Prostate gland (tissue), 2 donors: Measurements from ENCODE around the gene AGBL4. TPM values are rescaled to one million over a fixed set of nuclear protein-coding genes. Genes with fewer than 3 reads are reported as not detected.
A peak's percentile ranks its signal among the peaks of the same experiment; 100 is the strongest.

Experiments used
- DNase-seq: peaks from one replicate; pipeline ENCODE4 v3.0.0-alpha.2; 2019; ENCODE audit warnings: low spot score
- H3K27ac ChIP-seq, 2 donors: fragments of 200-600 bp; sonication (generic); 2 replicates each; pipeline ENCODE4 v1.5.1; 2017 to 2019
- H3K27me3 ChIP-seq: fragments of 200-600 bp; sonication (generic); replicated peaks from 2 replicates; pipeline ENCODE4 v1.5.1; 2019; ENCODE audit not compliant: insufficient read depth
- H3K36me3 ChIP-seq, 2 donors: fragments of 200-600 bp; sonication (generic); 1 replicate in 1 of 2; 2 replicates in 1 of 2; pipeline versions ENCODE4 v1.5.1 to v1.8.1; 2017 to 2019
- H3K4me1 ChIP-seq: fragments of 200-600 bp; sonication (generic); replicated peaks from 2 replicates; pipeline ENCODE4 v1.5.1; 2019
- H3K4me3 ChIP-seq, 2 donors: fragments of 200-600 bp; sonication (generic); 2 replicates each; pipeline ENCODE4 v1.5.1; 2017 to 2019
- H3K9me3 ChIP-seq: fragments of 200-600 bp; sonication (generic); 2 replicates; pipeline ENCODE4 v1.5.1; 2017
- POLR2A ChIP-seq: fragments of 450-650 bp; IDR thresholded peaks from one replicate; pipeline ENCODE4 v1.6.1; 2016; ENCODE audit warnings: antibody characterized with exemption, mild to moderate bottlenecking
- POLR2AphosphoS5 ChIP-seq: sonication (generic); formaldehyde crosslinking; IDR thresholded peaks from one replicate; pipeline ENCODE4 v1.6.1; 2017; ENCODE audit warnings: antibody characterized with exemption
- WGBS: methylation state at CpG from one replicate; pipeline ENCODE4 v1.1.5; 2018; 5-methylcytosine and 5-hydroxymethylcytosine counted together
- intact Hi-C: fragments of 100-400 bp; cut with DNase I; formaldehyde crosslinking; loops from one replicate; pipeline ENCODE4 v1.14.2; 2022
- total RNA-seq, 2 donors: library from RNA; depleted of rRNA; stranded (reverse); fragments of >200 nt; gene quantifications; one replicate each; pipeline ENCODE4 v1.1.0, GENCODE V29; 2016
- TF ChIP-seq, protein P1 (sequence below), 4 experiments: fragments of 200-600 bp in 2 of 4; fragments of 450-650 bp in 2 of 4; sonication (generic) in 2 of 4; IDR thresholded peaks; 1 replicate in 3 of 4; 2 replicates in 1 of 4; pipeline ENCODE4 v1.5.1; 2016 to 2019; ENCODE audit warnings: antibody characterized with exemption in 4 of 4, mild to moderate bottlenecking in 2 of 4, moderate library complexity in 2 of 4

Gene AGBL4
- total RNA-seq, 2 donors from 2014 or later = 0.82 to 2.7 TPM

DNA sequence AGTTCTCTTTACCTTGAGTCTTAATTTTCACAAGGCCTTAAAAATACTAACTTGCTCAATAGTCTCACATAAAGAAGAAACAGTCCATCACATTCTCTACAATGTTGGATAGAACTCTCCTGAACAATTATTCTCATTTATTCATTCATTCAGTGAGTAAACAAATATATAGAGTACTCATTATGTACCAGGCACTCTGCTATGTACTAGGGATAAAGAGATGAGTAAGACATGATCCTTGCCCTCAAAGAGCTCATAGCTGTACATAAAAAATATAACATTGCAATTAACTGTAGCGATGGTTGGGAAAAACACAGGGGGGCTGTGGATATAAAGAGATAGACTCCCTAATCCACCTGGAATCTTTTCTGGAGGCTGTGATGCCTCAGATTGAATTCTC lies 660.1 kb downstream of the AGBL4 start:
- H3K9me3 ChIP-seq = no peaks in the 10 kb centered on the region
- H3K4me3 ChIP-seq = no peak overlapping the region
- no peak overlapping the region for H3K27ac ChIP-seq
- TF ChIP-seq POLR2A = no peak
- TF ChIP-seq POLR2AphosphoS5 = no peak
- TF ChIP-seq, protein P1, sequence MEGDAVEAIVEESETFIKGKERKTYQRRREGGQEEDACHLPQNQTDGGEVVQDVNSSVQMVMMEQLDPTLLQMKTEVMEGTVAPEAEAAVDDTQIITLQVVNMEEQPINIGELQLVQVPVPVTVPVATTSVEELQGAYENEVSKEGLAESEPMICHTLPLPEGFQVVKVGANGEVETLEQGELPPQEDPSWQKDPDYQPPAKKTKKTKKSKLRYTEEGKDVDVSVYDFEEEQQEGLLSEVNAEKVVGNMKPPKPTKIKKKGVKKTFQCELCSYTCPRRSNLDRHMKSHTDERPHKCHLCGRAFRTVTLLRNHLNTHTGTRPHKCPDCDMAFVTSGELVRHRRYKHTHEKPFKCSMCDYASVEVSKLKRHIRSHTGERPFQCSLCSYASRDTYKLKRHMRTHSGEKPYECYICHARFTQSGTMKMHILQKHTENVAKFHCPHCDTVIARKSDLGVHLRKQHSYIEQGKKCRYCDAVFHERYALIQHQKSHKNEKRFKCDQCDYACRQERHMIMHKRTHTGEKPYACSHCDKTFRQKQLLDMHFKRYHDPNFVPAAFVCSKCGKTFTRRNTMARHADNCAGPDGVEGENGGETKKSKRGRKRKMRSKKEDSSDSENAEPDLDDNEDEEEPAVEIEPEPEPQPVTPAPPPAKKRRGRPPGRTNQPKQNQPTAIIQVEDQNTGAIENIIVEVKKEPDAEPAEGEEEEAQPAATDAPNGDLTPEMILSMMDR (IDR thresholded peaks at IDR 0.05) = no peak
- WGBS = 0% methylated on average over 1 of the region's 1 CpG
- H3K4me1 ChIP-seq = no peaks in the 10 kb centered on the region
- intact Hi-C loops = no loop called here
- no peaks in the 10 kb centered on the region for H3K36me3 ChIP-seq
- H3K27me3 ChIP-seq = no peaks in the 10 kb centered on the region
- no peak for DNase-seq

DNA sequence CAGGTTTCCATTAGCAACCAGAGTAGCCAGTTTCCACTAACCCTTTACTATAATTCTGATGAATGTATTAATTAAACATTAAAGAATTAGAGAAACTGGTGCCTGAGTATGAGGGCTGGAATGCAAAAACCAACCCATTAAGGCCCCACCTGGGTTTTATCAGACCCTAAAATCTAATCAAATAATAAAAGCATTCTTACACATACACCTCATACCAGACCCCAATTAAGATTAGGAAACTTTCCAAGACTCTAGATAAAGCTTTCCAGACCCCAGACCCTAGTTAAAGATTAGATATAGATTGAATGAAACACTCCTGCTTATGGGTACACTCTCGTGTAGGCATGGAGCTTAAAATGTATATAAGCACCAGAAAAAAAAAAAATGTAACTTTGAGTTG lies 665.7 kb downstream of the AGBL4 start:
- intact Hi-C loops = no loop called here

DNA sequence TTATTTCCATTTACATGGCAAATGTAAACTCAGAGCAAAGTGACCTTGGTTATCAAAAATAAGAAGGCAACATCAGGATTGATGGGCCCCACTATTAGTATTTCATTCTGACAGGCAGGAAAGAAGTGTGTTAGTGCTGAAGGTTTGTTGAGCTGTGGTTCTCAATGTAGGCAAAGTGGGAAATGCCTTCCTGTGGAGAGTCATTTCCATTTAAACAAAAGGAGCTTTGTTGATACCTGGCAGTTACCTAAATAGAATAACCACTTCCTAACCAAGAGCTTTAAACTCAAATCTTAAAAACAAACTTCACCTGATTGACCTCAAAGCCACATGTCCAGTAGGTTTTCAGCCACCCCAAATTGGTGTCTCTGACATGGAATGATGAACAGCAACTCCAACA lies 667.2 kb downstream of the AGBL4 start:
- intact Hi-C loops = no loop called here
- Histone ChIP-seq H3K27me3 (no peaks in the 10 kb centered on the region), H3K4me3 (no peak overlapping the region), H3K4me1 (no peaks in the 10 kb centered on the region), H3K9me3 (no peaks in the 10 kb centered on the region), H3K27ac (no peak overlapping the region), H3K36me3 (no peaks in the 10 kb centered on the region)
- DNase-seq = no peak
- no peak for TF ChIP-seq POLR2A
- no peak for TF ChIP-seq POLR2AphosphoS5
- TF ChIP-seq, protein P1 (IDR thresholded peaks at IDR 0.05) = no peak

More for the DNA sequence above, 665.7 kb downstream of the AGBL4 start:
- TF ChIP-seq, protein P1 (IDR thresholded peaks at IDR 0.05) = no peak
- TF ChIP-seq POLR2A (no peak), POLR2AphosphoS5 (no peak)
- Histone ChIP-seq H3K4me3 (no peak overlapping the region), H3K27ac (no peak overlapping the region), H3K27me3 (no peaks in the 10 kb centered on the region), H3K4me1 (no peaks in the 10 kb centered on the region), H3K36me3 (no peaks in the 10 kb centered on the region), H3K9me3 (no peaks in the 10 kb centered on the region)
- DNase-seq = no peak
- WGBS = 52% methylated on average over 1 of the region's 1 CpG

DNA sequence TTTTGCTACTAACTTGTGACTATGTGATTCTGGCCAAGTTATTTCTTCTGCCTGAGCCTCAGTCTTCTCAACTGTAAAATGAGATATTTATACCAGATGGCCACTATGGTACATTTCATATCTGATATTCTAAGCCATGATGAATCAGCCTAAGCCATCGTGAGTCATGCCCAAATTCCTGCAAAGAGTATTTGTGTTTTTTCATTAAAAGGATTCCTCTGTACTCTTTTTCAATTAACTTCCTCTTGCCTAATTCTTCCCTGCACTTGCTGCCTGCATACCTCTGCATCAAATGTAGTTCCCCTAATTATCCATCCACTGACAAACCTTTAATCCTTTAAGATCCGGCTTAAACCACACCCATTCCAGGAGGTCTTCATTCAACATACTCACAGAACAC lies 672.0 kb downstream of the AGBL4 start:
- Histone ChIP-seq H3K4me1 (no peaks in the 10 kb centered on the region), H3K27ac (no peak overlapping the region), H3K9me3 (no peaks in the 10 kb centered on the region), H3K4me3 (no peak overlapping the region), H3K36me3 (no peaks in the 10 kb centered on the region), H3K27me3 (no peaks in the 10 kb centered on the region)
- no peak for TF ChIP-seq POLR2AphosphoS5
- intact Hi-C loops = no loop called here
- 67% methylated on average over 2 of the region's 2 CpGs for WGBS
- no peak for DNase-seq

DNA sequence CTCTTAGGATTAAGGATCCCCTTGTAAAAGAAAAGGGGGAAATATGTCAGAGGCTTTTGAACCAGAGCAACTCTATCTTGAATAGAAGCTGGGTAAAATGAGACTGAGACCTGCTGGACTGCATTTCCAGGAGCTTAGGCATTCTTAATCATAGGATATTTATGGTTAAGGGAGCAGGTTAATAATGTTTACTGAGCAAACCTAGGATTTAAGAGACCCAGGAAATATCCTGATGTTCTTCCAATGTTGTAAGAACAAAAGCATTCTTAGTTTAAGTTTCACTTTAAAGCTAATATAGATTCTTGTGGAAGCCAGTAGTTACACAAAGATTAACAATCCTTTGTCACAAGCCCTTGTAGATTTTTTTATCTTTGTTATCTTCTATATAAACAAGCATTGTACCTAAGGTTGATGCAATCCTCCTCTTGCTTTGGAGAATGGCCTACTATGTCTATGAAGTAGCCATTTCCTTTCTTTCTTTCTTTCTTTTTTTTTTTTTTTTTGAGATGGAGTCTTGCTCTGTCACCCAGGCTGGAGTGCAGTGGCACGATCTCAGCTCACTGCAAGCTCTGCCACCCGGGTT lies 676.9 kb downstream of the AGBL4 start:
- no peak overlapping the region for H3K27ac ChIP-seq
- no peaks in the 10 kb centered on the region for H3K4me1 ChIP-seq
- H3K4me3 ChIP-seq = no peak overlapping the region
- intact Hi-C loops = no loop called here
- H3K9me3 ChIP-seq = no peaks in the 10 kb centered on the region
- H3K27me3 ChIP-seq = no peaks in the 10 kb centered on the region
- TF ChIP-seq POLR2A = no peak
- TF ChIP-seq POLR2AphosphoS5 = peak; percentile 81
- H3K36me3 ChIP-seq = no peaks in the 10 kb centered on the region
- WGBS = 50% methylated on average over 2 of the region's 2 CpGs
- peak; percentile 27 for DNase-seq

DNA sequence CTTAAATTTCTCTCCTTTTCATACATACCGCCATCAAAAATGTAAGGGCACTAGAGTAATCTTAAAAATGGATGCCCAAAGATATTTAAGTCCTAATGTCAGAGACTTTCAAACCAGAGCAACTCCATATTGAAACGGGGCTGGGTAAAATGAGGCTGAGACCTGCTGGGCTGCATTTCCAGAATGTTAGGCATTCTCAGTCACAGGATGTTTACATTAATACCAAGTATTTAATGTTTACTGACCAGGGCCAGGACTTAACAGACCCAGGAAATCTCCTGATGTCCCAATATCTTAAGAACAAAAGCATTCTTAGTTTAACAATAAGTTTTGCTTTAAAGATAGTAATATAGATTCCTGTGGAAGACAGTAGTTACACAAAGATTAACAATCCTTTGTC lies 683.2 kb downstream of the AGBL4 start:
- TF ChIP-seq POLR2AphosphoS5 = no peak
- TF ChIP-seq, protein P1 (IDR thresholded peaks at IDR 0.05) = no peak
- no peak for TF ChIP-seq POLR2A
- intact Hi-C loops = no loop called here
- Histone ChIP-seq H3K9me3 (no peaks in the 10 kb centered on the region), H3K27me3 (no peaks in the 10 kb centered on the region), H3K4me1 (no peaks in the 10 kb centered on the region), H3K36me3 (no peaks in the 10 kb centered on the region), H3K27ac (no peak overlapping the region), H3K4me3 (no peak overlapping the region)
- DNase-seq = no peak
- 79% methylated on average over 2 of the region's 2 CpGs for WGBS
